Stomach (tissue), 4 donors: ENCODE data around the gene RPGR.

Experiments used
- EP300 ChIP-seq: sonication (generic); formaldehyde crosslinking; IDR thresholded peaks from one replicate; pipeline ENCODE4 v1.6.1; 2017; ENCODE audit warnings: antibody characterized with exemption
- POLR2A ChIP-seq, 4 donors: fragments of 450-650 bp; IDR thresholded peaks; one replicate each; pipeline ENCODE4 v1.6.1; 2016; ENCODE audit warnings: antibody characterized with exemption in 4 of 4, control low read depth in 2 of 4, mild to moderate bottlenecking in 1 of 4, moderate library complexity in 1 of 4
- POLR2AphosphoS5 ChIP-seq, 3 donors: sonication (generic); formaldehyde crosslinking; IDR thresholded peaks; one replicate each; pipeline ENCODE4 v1.6.1; 2016; ENCODE audit warnings: antibody characterized with exemption in 3 of 3
- TF ChIP-seq, protein P1 (sequence below), 7 experiments: fragments of 450-650 bp in 4 of 7; fragments of 200-600 bp in 3 of 7; sonication (generic) in 3 of 7; IDR thresholded peaks; one replicate each; pipeline ENCODE4 v1.5.1; 2016 to 2019; ENCODE audit warnings: antibody characterized with exemption in 7 of 7, control low read depth in 2 of 7, mild to moderate bottlenecking in 1 of 7

DNA sequence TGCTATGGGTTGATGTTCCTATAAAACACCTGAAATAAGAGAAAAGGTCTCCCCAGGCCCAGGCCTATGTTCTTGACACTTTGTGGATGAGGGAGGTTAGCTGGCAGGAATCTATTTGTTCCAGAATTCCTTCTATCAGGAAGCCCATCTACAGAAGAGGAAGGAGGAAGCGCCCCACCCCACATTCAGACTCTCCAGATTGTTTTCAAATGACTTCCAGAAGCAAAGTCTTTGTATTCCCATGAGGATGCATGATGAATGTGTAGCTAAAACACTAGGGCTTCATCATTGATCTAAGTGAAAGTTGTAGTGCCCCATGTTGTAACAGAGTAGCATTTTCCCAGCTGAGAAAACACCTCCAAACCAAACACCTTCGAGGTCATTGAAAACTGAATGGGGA, 41.5 kb upstream of the RPGR start:
- TF ChIP-seq, protein P1, sequence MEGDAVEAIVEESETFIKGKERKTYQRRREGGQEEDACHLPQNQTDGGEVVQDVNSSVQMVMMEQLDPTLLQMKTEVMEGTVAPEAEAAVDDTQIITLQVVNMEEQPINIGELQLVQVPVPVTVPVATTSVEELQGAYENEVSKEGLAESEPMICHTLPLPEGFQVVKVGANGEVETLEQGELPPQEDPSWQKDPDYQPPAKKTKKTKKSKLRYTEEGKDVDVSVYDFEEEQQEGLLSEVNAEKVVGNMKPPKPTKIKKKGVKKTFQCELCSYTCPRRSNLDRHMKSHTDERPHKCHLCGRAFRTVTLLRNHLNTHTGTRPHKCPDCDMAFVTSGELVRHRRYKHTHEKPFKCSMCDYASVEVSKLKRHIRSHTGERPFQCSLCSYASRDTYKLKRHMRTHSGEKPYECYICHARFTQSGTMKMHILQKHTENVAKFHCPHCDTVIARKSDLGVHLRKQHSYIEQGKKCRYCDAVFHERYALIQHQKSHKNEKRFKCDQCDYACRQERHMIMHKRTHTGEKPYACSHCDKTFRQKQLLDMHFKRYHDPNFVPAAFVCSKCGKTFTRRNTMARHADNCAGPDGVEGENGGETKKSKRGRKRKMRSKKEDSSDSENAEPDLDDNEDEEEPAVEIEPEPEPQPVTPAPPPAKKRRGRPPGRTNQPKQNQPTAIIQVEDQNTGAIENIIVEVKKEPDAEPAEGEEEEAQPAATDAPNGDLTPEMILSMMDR (IDR thresholded peaks at IDR 0.05), result no peak
- TF ChIP-seq POLR2A (IDR thresholded peaks at IDR 0.05) (no peak), POLR2AphosphoS5 (IDR thresholded peaks at IDR 0.05) (no peak), EP300 (no peak)
